GM19468 (cell line): Measurements from ENCODE around the gene TUBB6.

Source experiments
- ATAC-seq: cut with Tn5 transposase; IDR thresholded peaks from one replicate; pipeline ENCODE4 v1.9.1; 2021; ENCODE audit warnings: mild to moderate bottlenecking, moderate library complexity, moderate number of reproducible peaks; ENCODE audit not compliant: unreplicated experiment; ENCODE audit errors: extremely low read depth

TUBB6 gene

GRCh38 chr18:12335503-12335902 is 27.5 kb downstream of the TUBB6 start:
- ATAC-seq = no peak

- no peak for ATAC-seq
These were observed 28.2 kb downstream of the TUBB6 start for GRCh38 chr18:12336171-12336613.

GRCh38 chr18:12336887-12337286 is 28.8 kb downstream of the TUBB6 start:
- no peak for ATAC-seq

DNA sequence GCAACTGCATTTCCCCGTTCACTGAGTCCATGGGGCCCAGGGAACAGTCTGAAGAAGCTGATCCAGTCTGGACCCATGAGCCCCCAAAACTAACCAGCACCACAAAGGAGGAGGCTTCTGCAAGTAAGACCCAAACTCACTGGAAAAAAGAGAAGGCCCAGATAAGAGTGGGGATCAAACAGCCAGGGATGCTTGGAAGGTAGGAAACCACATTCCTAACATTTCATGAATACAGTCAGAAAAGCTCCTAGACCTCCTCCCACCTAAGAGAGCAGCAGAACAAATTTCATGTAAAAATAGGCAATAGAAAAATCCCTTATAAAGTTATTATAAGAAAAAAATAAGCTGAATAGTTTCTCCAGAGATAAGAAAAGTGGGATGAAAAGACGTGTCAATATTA is 30.3 kb downstream of the TUBB6 start:
- no peak for ATAC-seq

DNA sequence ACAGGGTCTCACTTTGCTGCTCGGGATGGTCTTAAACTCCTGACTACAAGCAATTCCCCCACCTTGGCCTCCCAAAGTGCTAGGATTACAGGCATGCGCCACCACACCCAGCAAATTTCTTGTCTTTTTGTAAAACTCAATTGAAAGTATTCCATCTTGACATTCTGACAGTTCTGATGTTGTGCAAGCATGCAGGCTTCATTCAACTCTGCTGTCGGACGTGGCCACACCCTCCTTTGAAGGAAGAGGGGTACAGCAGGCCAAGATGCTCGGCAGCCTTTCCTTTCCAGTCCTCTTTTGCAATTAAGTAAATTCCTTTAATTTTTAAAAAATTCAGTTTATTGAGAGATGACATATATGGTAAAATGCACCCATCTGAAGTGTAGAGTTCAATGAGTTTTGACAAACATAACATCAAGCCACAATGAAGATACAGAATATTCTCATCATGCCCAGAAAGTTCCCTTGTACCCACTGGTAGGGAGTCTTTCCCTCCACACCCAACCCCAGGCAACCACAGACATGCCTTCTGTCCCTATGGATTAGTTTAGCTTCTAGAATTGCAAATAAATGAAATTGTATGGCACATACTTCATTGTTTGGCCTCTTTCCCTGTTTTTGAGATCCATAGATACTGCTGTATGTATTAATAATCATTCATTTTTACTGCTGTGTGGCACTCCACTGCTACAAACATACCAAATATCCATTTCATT is 33.1 kb downstream of the TUBB6 start:
- no peak for ATAC-seq

DNA sequence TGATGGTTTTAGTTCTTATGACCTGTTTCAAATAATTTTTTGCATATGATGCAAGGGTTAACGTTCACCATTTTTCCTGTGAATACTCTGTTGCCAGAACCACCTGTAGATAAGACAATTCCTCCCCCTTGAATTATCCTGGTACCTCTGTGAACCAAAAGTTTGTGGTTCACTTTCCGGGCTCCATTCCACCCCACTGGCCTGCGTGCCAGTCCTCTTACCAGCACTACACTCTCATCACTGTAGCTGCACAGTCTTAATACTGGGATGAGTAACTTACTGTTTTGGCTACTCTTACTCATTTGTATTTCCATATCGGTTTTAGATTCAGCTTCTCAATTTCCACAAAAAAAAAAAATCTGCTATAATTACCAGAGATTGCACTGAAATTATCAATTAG is 34.6 kb downstream of the TUBB6 start:
- no peak for ATAC-seq

GRCh38 chr18:12345491-12346239 is 37.6 kb downstream of the TUBB6 start:
- no peak for ATAC-seq

DNA sequence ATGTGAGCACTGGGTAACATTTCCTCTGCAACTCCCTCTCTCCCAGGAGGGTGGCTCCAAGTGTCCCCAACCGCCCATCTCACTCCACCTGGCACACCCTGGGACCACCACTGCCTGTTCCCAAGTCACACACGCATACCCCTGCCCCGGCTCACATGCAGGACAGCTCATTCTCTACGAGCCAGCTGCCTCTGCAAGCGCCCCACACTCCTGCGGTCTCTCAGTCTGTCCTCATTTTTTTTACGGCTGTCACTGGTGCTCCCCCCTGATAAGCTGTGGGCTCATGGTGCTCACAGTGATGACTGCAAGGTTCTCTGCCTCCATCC is 38.2 kb downstream of the TUBB6 start:
- no peak for ATAC-seq

DNA sequence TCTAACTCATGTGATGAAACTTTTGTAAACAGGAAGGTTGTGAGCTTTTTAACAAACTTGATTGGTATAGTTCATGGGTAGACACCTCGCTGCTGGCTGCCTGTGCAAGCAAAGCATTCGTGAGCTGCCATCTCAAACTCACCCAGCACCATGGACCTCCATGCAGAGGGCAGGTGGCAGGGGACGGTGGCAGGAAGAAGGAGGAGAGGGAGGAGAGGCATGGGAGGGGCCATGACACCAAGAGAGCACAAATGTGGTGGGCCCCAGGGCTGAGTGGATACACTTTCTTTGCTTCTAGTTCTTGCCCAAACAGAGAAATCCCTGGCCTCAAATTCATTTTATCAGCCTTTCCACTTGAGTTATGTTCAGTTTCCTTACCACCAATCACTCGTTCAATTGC is 39.9 kb downstream of the TUBB6 start:
- ATAC-seq = no peak

GRCh38 chr18:12352188-12352587 is 44.1 kb downstream of the TUBB6 start:
- no peak for ATAC-seq

DNA sequence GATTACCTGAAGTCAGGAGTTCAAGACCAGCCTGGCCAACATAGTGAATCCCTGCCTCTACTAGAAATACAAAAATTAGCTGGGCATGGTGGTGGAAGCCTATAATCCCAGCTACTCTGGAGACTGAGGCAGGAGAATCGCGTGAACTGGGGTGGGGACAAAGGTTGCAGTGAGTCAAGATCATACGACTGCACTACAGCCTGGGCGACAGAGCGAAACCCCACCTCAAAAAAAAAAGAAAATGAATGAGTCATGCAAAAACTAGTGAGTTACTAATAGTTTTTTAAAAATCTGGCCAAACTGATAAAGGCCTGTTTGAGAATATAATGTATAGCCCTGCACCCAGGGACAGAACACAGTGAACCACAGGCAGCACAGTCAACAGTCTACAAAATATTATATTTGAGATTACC is 51.5 kb downstream of the TUBB6 start:
- no peak for ATAC-seq

DNA sequence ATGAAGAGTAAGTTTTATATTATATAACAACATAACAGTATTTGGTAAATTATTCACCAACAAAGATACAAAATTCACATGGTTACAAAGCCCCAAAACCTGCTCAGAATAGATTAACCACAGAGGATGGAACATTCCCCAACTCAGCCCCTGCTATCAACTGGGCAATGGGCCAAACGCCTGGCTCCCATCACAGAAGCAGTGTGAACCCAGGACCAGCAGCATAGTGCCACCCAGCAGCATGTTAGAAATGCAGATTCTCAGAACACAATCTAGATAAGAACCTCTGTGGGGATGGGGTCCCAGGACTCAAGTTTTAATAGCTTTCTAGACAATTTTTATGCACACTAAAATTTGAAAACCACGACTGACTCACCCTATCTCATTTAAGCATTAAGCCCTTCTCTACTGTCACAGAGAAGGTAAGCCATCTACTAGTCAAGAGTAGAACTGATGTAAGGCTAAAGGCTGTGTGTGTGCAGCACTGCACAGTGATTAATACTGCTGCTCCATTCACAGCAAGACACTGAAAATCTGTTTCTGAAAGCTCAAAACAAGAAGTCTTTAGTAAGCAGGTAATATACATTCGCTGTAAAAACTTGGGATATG is 53.8 kb downstream of the TUBB6 start:
- ATAC-seq = no peak

DNA sequence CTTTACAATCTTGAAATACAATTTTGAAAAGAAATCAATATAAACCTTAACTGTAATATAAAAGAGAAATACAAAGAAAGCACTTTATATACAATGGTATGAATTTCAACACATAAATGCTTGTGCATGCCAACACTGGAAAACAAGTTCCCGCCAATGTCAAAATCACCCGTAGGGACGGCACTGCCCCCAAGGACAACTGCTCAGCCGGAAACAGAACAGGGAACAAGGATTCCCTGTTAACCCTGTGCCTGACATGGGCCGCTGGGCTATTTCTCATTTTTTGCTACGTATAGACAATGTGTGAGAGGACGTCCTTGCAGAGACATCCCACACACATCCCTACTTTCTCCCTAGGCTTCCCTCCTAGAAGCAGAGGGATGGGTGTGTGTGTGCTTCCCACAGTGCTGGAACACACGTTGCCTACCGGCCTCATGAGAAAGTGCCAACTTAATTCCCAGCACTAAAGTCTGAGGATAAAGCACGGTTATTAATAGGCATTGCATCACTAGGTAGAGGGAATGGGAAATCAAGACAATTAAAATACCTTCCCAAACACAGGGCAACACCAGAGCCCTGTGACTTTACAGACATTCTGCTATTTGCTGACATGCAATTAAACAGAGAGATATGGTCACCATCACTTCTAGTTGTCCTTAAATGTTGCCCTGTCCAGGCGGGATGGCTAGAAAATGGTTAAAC is 54.6 kb downstream of the TUBB6 start:
- no peak for ATAC-seq

- no peak for ATAC-seq
These were observed 58.3 kb downstream of the TUBB6 start for GRCh38 chr18:12366379-12366778.

DNA sequence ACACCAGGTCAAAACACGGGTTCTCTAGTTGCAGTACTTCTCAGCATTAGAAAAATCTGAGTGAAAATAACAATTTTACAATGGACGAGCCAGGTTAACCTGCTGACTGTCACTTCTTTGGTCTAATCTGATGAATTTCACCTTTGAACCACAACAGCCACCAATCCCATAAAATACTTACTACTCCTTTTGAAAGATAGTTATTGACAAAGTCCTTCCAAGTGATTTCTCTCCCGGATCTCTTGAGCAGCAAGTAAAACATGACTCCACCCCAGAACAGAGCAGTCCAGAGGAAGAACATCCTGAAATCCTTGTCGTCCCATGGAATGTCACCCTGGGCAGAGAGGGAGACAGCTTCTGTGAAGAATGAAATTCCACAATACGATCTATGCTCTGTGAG is 58.7 kb downstream of the TUBB6 start:
- ATAC-seq = no peak

DNA sequence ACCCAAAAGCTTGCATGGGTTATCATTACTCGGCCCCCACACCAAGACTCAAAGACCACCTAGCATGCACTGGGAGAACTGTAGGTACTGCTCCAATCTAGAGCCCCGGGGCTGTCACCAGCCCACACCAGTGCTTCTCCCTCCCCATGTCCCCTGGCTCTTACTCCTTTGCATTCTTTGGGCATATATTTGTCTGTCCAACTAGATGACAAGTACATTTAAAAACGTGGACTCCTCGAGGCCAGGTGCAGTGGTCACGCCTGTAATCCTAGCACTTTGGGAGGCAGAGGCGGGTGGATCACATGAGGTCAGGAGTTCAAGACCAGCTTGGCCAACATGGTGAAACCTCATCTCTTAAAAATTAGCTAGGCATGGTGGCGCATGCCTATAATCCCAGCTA is 61.2 kb downstream of the TUBB6 start:
- ATAC-seq = no peak

DNA sequence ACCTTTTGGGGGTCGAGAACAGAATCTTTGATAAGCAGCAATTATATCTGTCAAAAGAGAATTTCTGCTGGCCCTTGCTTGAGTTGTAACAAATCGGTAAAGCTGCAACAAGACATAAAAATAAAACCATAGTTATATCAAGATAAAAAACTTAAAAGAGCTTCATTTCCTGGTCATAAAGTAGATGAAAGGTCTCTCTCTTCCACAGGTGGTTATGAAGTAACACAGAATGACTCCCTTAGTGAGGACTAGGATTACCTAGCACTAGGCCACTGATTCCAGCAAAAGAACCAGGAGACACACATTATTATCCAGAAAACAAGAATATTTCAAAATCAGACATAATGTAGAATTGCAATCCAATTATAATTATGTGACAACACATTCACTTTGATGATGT is 63.5 kb downstream of the TUBB6 start:
- no peak for ATAC-seq

- no peak for ATAC-seq
These were observed 64.4 kb downstream of the TUBB6 start for GRCh38 chr18:12372406-12372805.

DNA sequence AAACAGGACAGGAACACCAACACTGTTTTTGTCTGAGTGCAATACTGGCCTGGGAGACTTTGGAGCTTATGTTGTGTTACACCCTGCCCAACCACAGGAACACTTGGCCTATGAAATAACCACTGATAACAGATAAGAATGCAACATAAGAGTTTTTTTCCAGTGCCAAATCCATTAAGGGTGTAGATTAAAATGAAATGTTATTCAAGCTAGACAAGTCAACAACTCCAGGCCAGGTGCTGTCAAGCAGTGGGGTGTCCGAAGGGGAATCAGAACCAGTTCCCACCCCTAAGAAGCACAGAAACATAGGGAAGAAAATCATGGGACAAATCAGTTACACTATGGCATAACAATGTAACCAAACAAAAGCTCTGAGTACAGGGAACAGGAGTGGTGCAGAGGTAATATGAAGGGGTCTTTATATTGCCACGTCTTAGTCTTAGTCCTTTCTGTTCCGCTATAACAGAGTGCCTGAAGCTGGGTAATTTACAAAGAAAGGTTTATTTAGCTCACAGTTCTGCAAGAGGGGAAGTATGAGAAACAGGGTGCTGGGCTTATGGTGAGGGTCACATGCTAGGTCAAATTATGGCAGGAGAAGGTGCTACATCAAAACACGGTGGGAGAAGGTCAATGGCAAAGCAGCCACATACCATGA is 65.2 kb downstream of the TUBB6 start:
- ATAC-seq = no peak

DNA sequence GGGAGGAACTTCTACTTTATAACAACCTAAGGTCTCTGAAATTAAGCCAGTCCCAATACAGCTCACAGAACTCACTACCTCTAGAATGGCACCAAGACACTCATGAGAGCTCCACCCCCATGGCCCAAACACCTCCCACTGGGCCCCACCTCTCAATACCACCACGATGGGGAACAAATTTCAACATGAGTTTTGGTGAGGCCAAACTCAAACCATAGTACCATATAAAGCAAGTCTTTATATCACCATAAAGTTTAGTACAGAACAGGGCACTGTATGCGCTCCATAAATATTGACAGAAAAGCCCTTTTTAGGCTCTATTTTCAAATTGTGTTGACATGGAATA is 65.7 kb downstream of the TUBB6 start:
- no peak for ATAC-seq

- no peak for ATAC-seq
These were observed 66.4 kb downstream of the TUBB6 start for GRCh38 chr18:12374401-12374800.
